Thyroid gland (tissue), 4 donors: ENCODE measurements around the gene NDUFV1. TPM values are rescaled to one million over a fixed set of nuclear protein-coding genes. Genes with fewer than 3 reads are reported as not detected.
"Not testable (repeated sequence)": the region's sequence is repeated elsewhere in the genome, so short reads cannot be mapped to it uniquely, and the experiment has no call there.

Experiments used
- DNase-seq, 2 donors: peaks; one replicate each; pipeline ENCODE4 v3.0.0-alpha.2; 2019
- H3K27ac ChIP-seq, 3 donors: fragments of 200-600 bp; sonication (generic); 1 replicate in 2 of 3; 2 replicates in 1 of 3; pipeline ENCODE4 v1.5.1; 2016 to 2019; ENCODE audit warnings: mild to moderate bottlenecking in 1 of 3, moderate library complexity in 1 of 3
- H3K27me3 ChIP-seq: fragments of 200-600 bp; sonication (generic); one replicate; pipeline ENCODE4 v1.5.1; 2019
- H3K36me3 ChIP-seq, 2 donors: fragments of 200-600 bp; sonication (generic); one replicate each; pipeline ENCODE4 v1.5.1; 2016 to 2019
- H3K4me1 ChIP-seq, 2 donors: fragments of 200-600 bp; sonication (generic); one replicate each; pipeline ENCODE4 v1.5.1; 2017 to 2019
- H3K4me3 ChIP-seq, 3 donors: fragments of 200-600 bp; sonication (generic); replicated peaks in 1 of 3; 1 replicate in 2 of 3; 2 replicates in 1 of 3; pipeline ENCODE4 v1.5.1; 2016; ENCODE audit warnings: mild to moderate bottlenecking in 1 of 3
- H3K9me3 ChIP-seq: fragments of 200-600 bp; sonication (generic); one replicate; pipeline ENCODE4 v1.5.1; 2017
- POLR2A ChIP-seq, 2 donors: fragments of 450-650 bp; IDR thresholded peaks; one replicate each; pipeline ENCODE4 v1.6.1; 2017; ENCODE audit warnings: antibody characterized with exemption in 2 of 2, mild to moderate bottlenecking in 2 of 2, moderate library complexity in 1 of 2
- WGBS, 2 donors: methylation state at CpG; one replicate each; pipeline ENCODE4 v1.1.5; 2017; 5-methylcytosine and 5-hydroxymethylcytosine counted together
- intact Hi-C: fragments of 100-400 bp; cut with DNase I; formaldehyde crosslinking; loops from one replicate; pipeline ENCODE4 v1.15.1; 2023
- total RNA-seq, 4 donors: library from RNA; depleted of rRNA; stranded (reverse); fragments of >200 nt; gene quantifications; one replicate each; pipeline ENCODE4 v1.2.3, GENCODE V29; 2016
- TF ChIP-seq, protein P1 (sequence below), 6 experiments: fragments of 200-600 bp in 3 of 6; fragments of 450-650 bp in 3 of 6; sonication (generic) in 3 of 6; IDR thresholded peaks; one replicate each; pipeline ENCODE4 v1.5.1; 2016 to 2019; ENCODE audit warnings: antibody characterized with exemption in 6 of 6, mild to moderate bottlenecking in 2 of 6, inconsistent platforms in 1 of 6, moderate library complexity in 1 of 6

Gene NDUFV1
- total RNA-seq, 4 donors from 2014 or later = 323 to 401 (median 356) TPM

DNA sequence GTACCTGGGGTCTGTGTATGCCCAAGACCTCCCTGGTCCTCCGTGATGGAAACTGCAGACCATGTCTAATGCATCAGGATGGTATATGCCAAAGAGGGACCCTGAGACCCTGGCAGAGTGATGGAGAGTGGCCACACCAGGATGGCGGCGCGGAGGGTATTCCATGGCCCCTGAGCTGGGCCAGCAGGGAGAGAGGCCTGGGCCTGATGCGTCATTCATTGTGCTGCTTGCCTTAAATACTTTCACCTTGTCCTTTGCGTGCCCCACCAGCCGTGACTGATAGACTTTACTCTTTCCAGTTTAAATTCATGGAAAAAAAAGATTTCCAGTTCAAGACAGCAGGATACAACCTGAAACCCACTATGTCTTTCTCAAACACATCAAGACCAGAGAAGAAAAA is 5.6 kb upstream of the NDUFV1 start:
- H3K27ac ChIP-seq = no peak overlapping the region
- DNase-seq = no peak
- H3K27me3 ChIP-seq = no peaks in the 10 kb centered on the region
- peaks cover 1 to 3% of the 10 kb centered on the region in 2 donors for H3K4me1 ChIP-seq
- H3K4me3 ChIP-seq = no peak overlapping the region
- WGBS, 2 donors = 89 to 93% methylated on average over 7 of the region's 7 CpGs
- H3K9me3 ChIP-seq = no peaks in the 10 kb centered on the region
- no peaks in the 10 kb centered on the region for H3K36me3 ChIP-seq
- intact Hi-C loops = no loop called here
- no peak for TF ChIP-seq POLR2A (IDR thresholded peaks at IDR 0.05)
- TF ChIP-seq, protein P1, sequence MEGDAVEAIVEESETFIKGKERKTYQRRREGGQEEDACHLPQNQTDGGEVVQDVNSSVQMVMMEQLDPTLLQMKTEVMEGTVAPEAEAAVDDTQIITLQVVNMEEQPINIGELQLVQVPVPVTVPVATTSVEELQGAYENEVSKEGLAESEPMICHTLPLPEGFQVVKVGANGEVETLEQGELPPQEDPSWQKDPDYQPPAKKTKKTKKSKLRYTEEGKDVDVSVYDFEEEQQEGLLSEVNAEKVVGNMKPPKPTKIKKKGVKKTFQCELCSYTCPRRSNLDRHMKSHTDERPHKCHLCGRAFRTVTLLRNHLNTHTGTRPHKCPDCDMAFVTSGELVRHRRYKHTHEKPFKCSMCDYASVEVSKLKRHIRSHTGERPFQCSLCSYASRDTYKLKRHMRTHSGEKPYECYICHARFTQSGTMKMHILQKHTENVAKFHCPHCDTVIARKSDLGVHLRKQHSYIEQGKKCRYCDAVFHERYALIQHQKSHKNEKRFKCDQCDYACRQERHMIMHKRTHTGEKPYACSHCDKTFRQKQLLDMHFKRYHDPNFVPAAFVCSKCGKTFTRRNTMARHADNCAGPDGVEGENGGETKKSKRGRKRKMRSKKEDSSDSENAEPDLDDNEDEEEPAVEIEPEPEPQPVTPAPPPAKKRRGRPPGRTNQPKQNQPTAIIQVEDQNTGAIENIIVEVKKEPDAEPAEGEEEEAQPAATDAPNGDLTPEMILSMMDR (IDR thresholded peaks at IDR 0.05) = no peak

DNA sequence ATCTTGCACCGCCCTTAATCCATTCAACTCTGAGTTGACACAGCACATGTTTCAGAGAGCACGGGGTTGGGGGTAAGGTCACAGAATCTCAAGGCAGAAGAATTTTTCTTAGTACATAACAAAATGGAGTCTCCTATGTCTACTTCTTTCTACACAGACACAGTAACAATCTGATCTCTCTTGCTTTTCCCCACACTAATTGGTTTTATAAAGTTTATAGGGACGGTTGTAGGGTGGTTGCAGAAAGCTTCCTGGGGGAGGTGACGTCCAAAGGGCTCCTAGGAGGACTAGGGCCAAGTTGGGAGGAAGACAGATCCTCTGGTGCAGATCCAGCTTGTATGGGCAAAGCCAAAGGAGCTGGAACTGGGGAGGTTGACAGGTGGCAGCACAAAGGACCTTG is 2.6 kb upstream of the NDUFV1 start:
- H3K27ac ChIP-seq, DNase-seq, H3K36me3 ChIP-seq, intact Hi-C loops, H3K27me3 ChIP-seq, H3K9me3 ChIP-seq, H3K4me3 ChIP-seq: not testable (repeated sequence)
- H3K4me1 ChIP-seq = peaks cover 13 to 17% of the 10 kb centered on the region in 2 donors
- 67 to 81% methylated on average over 3 of the region's 4 CpGs for WGBS, 2 donors

DNA sequence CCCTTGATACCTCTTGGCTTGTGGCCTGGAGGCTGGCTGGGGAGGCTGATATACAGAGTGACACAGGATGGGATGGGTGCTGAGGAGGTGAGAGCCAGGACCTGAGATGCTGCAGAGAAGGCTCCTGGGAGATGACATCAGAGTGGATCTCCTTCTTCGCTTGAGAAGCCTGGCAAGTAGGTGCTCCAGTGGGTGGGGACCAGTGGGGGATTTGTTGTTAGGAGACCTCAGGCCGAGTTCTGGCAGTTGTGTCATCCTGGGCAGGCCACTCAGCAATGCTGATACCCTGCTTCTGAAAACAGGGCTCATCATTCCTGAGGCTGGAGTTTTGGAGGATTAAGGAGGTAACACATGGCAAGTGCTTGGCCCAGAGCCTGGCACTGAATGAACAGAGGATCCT is 1.9 kb upstream of the NDUFV1 start:
- Histone ChIP-seq H3K9me3 (no peaks in the 10 kb centered on the region), H3K4me3 (no peak overlapping the region), H3K4me1 (peaks cover 13 to 17% of the 10 kb centered on the region in 2 donors), H3K27ac (no peak overlapping the region), H3K36me3 (peaks cover 0 to 6% of the 10 kb centered on the region in 2 donors), H3K27me3 (no peaks in the 10 kb centered on the region)
- intact Hi-C loops = no loop called here
- no peak for DNase-seq
- TF ChIP-seq, protein P1 (IDR thresholded peaks at IDR 0.05) = no peak
- no peak for TF ChIP-seq POLR2A (IDR thresholded peaks at IDR 0.05)
- WGBS, 2 donors = 73 to 90% methylated on average over 2 of the region's 2 CpGs

DNA sequence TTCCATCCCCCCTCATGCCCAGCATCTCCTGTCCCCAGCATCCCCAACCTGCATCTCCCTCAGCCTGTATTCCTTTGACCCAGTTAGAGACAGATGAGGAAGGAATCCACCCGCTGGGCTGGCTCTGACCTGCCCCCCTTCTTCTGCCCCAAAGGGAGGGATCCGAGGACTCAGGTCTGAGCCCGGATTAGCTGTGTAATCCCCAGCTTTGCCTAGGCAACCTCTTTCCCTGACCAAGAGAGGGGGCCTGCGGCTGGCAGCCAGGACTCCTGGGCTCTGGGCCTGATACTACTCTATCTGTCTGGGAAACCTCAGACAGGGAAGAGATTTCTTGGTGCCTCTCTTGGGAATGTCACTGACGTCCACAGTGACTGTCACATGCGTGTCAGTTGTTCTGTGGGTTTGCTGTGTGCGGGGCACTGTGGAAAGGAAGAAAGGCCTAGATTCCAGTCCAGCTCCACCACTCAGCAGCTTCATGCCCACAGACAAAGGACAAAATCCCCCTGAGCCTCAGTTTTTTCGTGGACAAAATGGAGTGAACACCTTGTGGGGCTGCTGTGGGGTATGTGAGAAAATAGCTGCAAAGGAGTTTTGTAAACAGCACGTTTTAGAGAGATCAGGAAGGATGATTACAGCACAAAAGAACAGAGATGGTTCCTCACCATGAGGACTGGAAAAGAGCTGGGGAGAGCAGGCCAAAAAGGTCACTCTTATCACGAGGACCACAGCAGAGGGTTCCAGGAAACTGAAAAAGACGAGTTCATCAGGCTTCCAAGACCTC is 1.3 kb upstream of the NDUFV1 start:
- H3K27me3 ChIP-seq = no peaks in the 10 kb centered on the region
- H3K36me3 ChIP-seq = peaks cover 2 to 10% of the 10 kb centered on the region in 2 donors
- intact Hi-C loops = no loop called here
- TF ChIP-seq POLR2A (IDR thresholded peaks at IDR 0.05) = no peak
- TF ChIP-seq, protein P1 (IDR thresholded peaks at IDR 0.05) = no peak
- H3K27ac ChIP-seq = no peak overlapping the region
- 75 to 77% methylated on average over 9 to 11 of the region's 11 CpGs for WGBS, 2 donors
- peaks cover 13 to 17% of the 10 kb centered on the region in 2 donors for H3K4me1 ChIP-seq
- DNase-seq = no peak
- no peak overlapping the region for H3K4me3 ChIP-seq
- H3K9me3 ChIP-seq = no peaks in the 10 kb centered on the region

DNA sequence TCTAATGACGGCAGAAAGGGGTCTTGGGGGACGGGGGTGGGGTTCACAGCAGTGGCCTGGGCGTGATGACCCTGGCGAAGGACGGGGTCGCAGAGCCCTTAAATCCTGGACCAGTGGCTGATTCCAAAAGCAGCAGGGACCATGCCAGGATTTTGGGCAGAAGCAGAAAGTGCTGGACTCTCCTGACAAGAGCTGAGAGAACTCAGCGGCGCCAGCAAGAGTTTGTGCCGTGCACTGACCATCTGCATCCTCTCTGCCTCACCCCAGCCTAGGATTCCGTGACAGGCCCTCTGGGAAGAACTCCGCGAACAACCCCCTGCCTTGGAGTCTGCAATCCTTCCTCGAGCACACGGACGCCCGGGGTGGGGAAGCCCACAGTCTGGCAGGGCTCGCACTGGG is 644 bp upstream of the NDUFV1 start:
- 48 to 62% methylated on average over 9 to 17 of the region's 17 CpGs for WGBS, 2 donors
- intact Hi-C loops = no loop called here
- peaks cover 13 to 17% of the 10 kb centered on the region in 2 donors for H3K4me1 ChIP-seq
- no peaks in the 10 kb centered on the region for H3K27me3 ChIP-seq
- H3K4me3 ChIP-seq = peak overlapping the region in 1 of 3 donors; percentile 86
- no peaks in the 10 kb centered on the region for H3K9me3 ChIP-seq
- H3K36me3 ChIP-seq = peaks cover 9 to 17% of the 10 kb centered on the region in 2 donors
- peak overlapping the region in 2 of 3 donors; percentile 74 to 88 for H3K27ac ChIP-seq
- peak; percentile 32 to 41 for DNase-seq
- TF ChIP-seq, protein P1 (IDR thresholded peaks at IDR 0.05) = no peak
- TF ChIP-seq POLR2A (IDR thresholded peaks at IDR 0.05) = no peak
